Suppressor macrophage (primary cell): ENCODE results near the gene CORIN.

Source experiments
- DNase-seq, 4 experiments: peaks; one replicate each; pipeline ENCODE4 v3.0.0-alpha.2; 2020 to 2022
- total RNA-seq, 17 experiments: gene quantifications; one replicate each; lab custom pipeline; 2026; ENCODE audit warnings: mixed read lengths in 6 of 17, inconsistent platforms in 3 of 17; lab: John Stamatoyannopoulos, UW

The CORIN gene
- 0.07 to 6.1 (median 0.74) reads per million in 17 experiments for total RNA-seq

- no peak for DNase-seq
These were observed at the start of gene CORIN for GRCh38 chr4:47837908-47838294. Gene CORIN, minus strand, starts transcription at chr4:47838067. Its CDS starts 118 bp downstream, at chr4:47837949.

DNA sequence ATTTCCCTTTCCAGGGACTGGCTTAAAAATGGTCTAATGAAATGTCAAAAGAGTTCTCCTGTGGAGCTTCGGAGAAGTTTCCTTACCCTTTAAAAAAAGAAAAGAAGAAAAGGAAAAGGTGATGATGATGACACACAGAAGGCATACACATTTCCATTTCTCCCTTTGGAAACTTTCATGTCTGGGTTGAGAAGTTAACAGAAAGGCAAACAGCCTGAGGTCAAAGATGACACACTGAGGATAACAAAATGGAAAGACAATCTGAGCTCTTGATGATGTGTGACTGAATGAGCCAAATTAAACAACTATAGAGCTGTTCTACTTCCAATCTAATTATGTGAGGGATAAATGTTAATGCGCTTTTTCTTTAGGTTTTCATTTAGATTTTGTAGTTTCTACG lies 44.4 kb upstream of the CORIN start:
- no peak for DNase-seq

GRCh38 chr4:47879458-47879857 lies 41.6 kb upstream of the CORIN start:
- no peak for DNase-seq

DNA sequence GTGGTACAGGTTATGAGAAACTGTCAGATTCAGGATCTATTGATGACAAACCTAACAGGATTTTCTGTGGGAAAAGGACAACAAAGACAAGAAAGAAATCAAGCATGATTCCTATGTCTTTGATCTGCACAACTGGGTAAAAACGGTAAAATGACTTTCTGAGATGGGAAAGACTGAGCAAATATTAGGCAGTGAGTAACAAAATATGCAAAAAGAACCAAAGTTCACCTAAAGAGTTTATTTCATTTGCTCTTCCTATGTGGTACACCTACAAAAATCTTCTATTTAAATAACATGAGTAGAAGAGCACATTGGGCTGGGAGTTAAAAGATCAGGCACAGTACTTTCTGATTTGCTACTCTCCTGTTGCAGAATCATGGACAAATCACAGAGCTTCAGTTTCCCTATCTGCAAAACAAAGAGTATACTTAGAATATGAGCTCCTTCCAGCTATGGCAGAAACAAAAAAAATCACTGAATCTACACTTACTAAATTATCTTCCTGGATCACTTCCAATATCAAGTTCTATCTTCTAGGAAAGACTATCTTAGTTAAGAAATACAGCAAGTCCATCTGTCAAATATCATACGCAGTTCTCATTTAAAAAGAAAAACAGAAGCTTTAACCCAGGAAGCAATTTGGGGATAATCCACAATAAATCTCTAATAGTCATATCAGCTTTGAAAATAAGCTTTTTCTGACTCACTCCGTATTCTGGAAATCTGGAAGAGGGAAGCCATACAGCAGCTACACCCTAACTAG lies 39.1 kb upstream of the CORIN start:
- no peak for DNase-seq

DNA sequence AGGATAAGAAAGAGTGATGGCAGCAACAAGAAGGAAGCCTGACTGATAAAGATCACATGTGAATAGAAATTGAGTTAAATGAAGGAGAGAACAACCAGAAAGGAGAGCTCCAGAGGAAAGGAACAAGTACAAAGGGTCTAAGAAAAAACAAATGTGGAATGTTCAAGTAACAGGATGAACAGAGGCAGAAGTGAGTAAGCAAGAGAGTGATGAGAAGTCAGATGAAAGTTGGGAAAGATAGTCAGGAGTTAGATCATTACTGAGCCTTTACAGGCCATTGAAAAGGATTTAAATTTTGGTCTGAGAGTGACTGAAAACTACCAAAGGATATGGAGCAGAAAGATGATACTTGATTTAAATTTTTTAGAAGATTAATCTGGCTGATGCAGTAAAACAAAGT lies 38.4 kb upstream of the CORIN start:
- peak in 1 of 4 experiments; percentile 4 for DNase-seq

GRCh38 chr4:47873877-47874541 lies 36.1 kb upstream of the CORIN start:
- no peak for DNase-seq

- DNase-seq, result no peak
These were observed 25.6 kb upstream of the CORIN start for GRCh38 chr4:47863486-47863885.

GRCh38 chr4:47862297-47862696 lies 24.4 kb upstream of the CORIN start:
- no peak for DNase-seq

GRCh38 chr4:47860305-47860704 lies 22.4 kb upstream of the CORIN start:
- no peak for DNase-seq

GRCh38 chr4:47858006-47858405 lies 20.1 kb upstream of the CORIN start:
- peak in 2 of 4 experiments; percentile 28 to 43 for DNase-seq

DNA sequence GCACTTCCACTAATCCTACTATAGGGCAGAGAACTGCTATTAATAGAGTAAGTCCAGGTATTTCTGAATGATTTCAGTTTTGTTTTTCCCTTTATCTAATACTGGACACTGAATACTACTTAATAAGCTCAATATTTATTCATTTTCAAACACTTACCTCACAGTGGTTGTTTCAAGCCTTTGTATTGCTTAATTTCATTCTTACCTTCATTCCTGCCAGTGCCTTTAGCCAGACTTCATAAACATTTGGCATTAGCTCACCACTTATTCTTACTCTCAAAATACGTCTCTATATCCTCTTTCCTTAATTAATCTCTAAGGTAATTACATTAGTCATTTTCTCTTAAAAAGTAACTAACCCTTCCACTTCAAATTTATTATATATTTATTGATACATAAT lies 18.8 kb upstream of the CORIN start:
- DNase-seq, result no peak

DNA sequence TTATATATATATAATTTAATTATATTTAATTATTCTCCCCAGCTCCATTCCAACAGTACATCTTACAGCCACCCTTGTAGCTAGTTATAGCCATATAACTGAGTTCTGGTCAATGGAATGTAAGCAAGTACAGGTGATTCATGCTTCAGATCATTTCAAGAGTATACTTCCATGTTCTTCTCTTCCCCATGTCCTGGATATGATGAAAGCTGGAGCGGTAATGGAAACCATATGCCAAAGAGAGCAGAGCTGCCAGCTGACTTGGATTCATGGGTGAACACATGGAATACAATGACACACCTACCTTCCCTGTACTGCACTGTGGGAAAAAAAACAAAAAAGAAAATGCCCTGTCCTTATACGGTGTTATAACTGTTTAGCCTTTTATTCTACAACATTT lies 17.5 kb upstream of the CORIN start:
- DNase-seq, result no peak

GRCh38 chr4:47852136-47852535 lies 14.3 kb upstream of the CORIN start:
- DNase-seq, result peak; percentile 17 to 62 (median 44)

GRCh38 chr4:47849466-47849865 lies 11.6 kb upstream of the CORIN start:
- no peak for DNase-seq

GRCh38 chr4:47848041-47848440 lies 10.2 kb upstream of the CORIN start:
- DNase-seq, result no peak

DNA sequence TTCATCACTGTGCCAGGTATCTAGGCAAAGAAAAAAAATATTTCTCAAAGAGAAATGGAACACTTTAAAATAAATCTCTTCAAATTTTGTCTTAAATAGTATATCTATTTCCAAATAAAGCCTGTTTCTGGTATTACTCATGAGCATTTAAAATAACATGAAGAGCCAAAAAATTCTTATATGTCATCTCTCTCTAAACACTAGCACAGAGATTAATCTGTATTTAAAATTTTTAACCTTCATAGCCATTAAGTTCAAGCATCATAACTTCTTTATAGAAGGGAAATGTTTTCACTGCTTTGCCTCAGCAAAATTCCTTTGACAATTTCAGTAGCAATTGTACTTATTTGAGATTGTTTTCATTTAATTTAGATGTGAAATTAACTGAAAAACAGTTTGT lies 5.1 kb upstream of the CORIN start:
- DNase-seq, result no peak

- DNase-seq, result no peak
These were observed 2.4 kb upstream of the CORIN start for GRCh38 chr4:47840291-47840690.

GRCh38 chr4:47839259-47839658 lies 1.4 kb upstream of the CORIN start:
- peak; percentile 47 to 71 (median 59) for DNase-seq

DNA sequence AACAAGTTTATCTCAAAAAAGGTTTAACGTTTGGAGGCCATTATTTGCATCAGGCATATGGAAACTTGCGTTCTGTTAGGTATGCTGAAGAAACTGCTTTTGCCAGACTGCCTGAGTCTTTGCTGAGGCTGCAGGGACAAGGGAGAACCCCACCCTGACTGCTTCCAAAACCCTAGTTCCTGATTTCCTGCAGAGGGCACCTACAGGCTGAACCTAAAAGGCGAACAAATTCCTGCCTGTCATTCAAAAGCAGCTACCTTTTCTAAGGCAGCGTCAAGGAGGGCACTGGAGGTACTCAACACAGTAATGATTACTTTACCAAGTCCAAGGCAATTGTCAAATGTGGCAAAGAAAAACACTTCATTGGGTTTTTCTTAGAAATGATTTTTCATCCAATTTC lies 578 bp upstream of the CORIN start:
- peak in 1 of 4 experiments; percentile 13 for DNase-seq

DNA sequence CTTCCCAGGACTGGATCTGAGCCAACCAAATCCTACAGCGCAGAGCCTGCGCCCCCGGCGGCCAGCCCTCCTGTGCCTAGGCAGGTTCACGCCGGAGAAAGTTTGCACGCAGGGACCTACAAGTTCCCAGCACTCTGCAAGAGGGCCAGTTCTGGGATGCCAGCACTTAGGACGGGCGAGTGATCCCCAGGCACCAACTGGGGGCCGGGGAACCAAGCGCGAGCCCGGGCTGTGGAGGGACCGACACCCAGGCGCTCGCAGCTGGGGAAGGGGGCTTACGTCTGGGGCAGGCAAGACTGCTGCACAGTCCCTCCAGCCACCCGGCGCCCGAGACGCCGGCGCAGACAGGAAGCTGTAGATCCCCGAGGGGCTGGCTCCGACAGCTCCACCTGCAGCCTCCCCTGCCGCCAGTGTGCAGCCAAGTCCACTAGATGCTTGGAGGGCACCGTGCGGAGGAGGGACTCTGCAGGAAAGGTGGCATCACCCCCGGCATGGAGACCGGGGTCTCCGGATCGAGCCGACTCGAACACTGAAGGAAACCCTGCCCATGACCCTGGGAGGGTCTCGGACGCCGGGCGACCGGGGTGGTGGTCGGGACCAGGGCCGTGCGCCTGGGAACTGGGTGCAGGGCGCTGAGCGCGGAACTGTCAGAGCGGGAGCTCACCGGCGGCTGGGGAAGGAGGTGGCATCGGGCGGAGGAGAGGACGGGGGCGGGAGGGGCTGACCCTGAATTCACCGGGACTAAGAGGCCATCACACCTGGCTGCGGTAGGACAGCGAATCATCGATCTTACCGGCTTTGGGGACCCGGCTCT lies 566 bp downstream of the CORIN start:
- peak in 3 of 4 experiments; percentile 20 to 45 (median 20) for DNase-seq

DNA sequence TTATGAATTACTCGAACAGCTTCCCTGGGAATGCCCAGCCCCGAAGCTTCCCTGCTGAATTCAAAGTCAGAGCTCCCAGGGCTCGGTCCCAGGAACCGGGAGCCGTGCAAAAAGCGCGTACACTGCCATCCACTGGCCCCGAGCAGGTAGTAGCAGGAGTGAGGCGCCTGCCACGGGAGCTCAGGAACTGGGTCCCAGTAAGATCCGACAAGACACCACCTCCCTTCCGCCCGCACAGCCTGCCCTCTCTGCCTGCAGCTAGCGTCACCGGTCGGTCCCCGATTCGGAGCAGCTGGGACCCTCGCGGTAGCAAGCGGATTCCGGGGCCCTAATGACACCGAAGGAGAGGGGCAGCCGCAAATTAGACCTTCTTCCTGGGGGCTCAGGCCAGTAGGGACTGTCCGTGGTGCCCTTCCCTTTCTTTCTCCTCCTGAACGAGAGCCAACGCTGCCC lies 1.2 kb downstream of the CORIN start:
- peak; percentile 66 to 84 (median 75) for DNase-seq

GRCh38 chr4:47835494-47835893 lies 2.4 kb downstream of the CORIN start:
- peak; percentile 26 to 48 (median 36) for DNase-seq

DNA sequence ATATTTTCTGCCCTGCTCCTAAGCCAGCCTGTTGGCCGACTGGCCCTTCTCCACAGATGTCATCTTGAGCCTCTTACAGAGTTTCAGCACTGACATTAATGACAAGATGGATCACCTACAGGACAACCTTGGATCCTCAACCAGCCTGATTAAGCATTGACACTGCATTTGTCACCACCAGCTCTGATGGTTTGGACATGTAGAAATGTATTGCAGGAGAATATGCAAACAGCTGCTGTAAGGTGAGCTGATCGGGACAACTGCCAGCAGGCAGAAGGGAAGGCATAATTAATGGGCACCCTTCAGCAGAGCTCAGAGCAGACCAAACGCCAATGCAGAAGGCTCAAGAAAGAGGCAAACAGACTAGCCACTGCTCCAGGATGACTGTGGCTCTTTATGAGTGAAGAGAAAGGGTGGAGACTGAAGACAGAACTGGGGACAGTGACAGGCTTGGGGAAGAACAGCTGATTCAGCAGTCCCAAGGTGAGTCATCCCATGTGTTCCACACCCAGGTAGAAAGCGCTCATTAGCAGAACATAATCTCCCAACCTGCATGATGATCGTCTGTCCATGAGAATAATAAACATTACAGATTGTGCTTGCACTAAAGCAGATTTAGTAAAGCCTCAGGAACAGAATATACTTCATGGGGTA lies 6.7 kb downstream of the CORIN start:
- DNase-seq, result no peak
